ENCODE data around the gene GPRC5A.

The GPRC5A gene

GRCh38 chr12:12916135-12916944, 25.0 kb downstream of the GPRC5A start:
- peak overlapping the region in 1 of 2 donors; percentile 10 for H3K4me3 ChIP-seq
- H3K4me1 ChIP-seq = peaks cover 0 to 13% (median 7%) of the 10 kb centered on the region in 4 donors
- peaks cover 13 to 25% (median 14%) of the 10 kb centered on the region in 3 donors for H3K36me3 ChIP-seq
- intact Hi-C loops (cut with DNase I; ENCODE audit: low total_unique reads) = loop anchor here (5.0 to 10.0 kb wide), 3 partner anchors 66 to 1362 kb away; no protein-coding TSS in a partner anchor
- TF ChIP-seq CTCF (IDR thresholded peaks at IDR 0.05) = peak; percentile 95 to 98
- no peaks in the 10 kb centered on the region for H3K9me3 ChIP-seq
- no peaks in the 10 kb centered on the region for H3K27me3 ChIP-seq
- peak; percentile 91 to 92 for DNase-seq
- H3K27ac ChIP-seq = peak overlapping the region; percentile 44 to 57

- peak overlapping the region in 1 of 2 donors; percentile 57 for H3K27ac ChIP-seq
- H3K36me3 ChIP-seq = peaks cover 8 to 16% (median 10%) of the 10 kb centered on the region in 3 donors
- intact Hi-C loops (cut with DNase I; ENCODE audit: low total_unique reads) = loop anchor here (5.0 to 10.0 kb wide), 3 partner anchors 65 to 1363 kb away; no protein-coding TSS in a partner anchor
- H3K4me3 ChIP-seq = no peak overlapping the region
- no peaks in the 10 kb centered on the region for H3K27me3 ChIP-seq
- TF ChIP-seq CTCF (IDR thresholded peaks at IDR 0.05) = no peak
- peaks cover 0 to 13% (median 7%) of the 10 kb centered on the region in 4 donors for H3K4me1 ChIP-seq
- no peaks in the 10 kb centered on the region for H3K9me3 ChIP-seq
- DNase-seq = no peak
Observed at GRCh38 chr12:12917517-12917916, 26.2 kb downstream of the GPRC5A start.

- H3K27ac ChIP-seq = no peak overlapping the region
- intact Hi-C loops (cut with DNase I; ENCODE audit: low total_unique reads) = loop anchor here (5.0 to 10.0 kb wide), 3 partner anchors 63 to 1364 kb away; no protein-coding TSS in a partner anchor
- H3K27me3 ChIP-seq = no peaks in the 10 kb centered on the region
- no peak for DNase-seq
- peaks cover 0 to 13% (median 7%) of the 10 kb centered on the region in 4 donors for H3K4me1 ChIP-seq
- peaks cover 0 to 2% (median 0%) of the 10 kb centered on the region in 3 donors for H3K36me3 ChIP-seq
- no peak overlapping the region for H3K4me3 ChIP-seq
- H3K9me3 ChIP-seq = no peaks in the 10 kb centered on the region
- no peak for TF ChIP-seq CTCF (IDR thresholded peaks at IDR 0.05)
Observed at GRCh38 chr12:12918781-12919389, 27.5 kb downstream of the GPRC5A start.

GRCh38 chr12:12919666-12920435, 28.5 kb downstream of the GPRC5A start:
- TF ChIP-seq CTCF (IDR thresholded peaks at IDR 0.05) = no peak
- H3K27ac ChIP-seq = no peak overlapping the region
- H3K27me3 ChIP-seq = no peaks in the 10 kb centered on the region
- DNase-seq = no peak
- H3K9me3 ChIP-seq = no peaks in the 10 kb centered on the region
- no peak overlapping the region for H3K4me3 ChIP-seq
- intact Hi-C loops (cut with DNase I; ENCODE audit: low total_unique reads) = loop anchor here (5.0 to 10.0 kb wide), 3 partner anchors 62 to 1365 kb away; no protein-coding TSS in a partner anchor
- H3K4me1 ChIP-seq = peaks cover 0 to 13% (median 7%) of the 10 kb centered on the region in 4 donors
- H3K36me3 ChIP-seq = no peaks in the 10 kb centered on the region

GRCh38 chr12:12922191-12922616, 30.8 kb downstream of the GPRC5A start:
- H3K36me3 ChIP-seq = no peaks in the 10 kb centered on the region
- intact Hi-C loops (cut with DNase I; ENCODE audit: low total_unique reads) = no loop called here
- H3K4me1 ChIP-seq = peaks cover 0 to 15% (median 0%) of the 10 kb centered on the region in 4 donors
- TF ChIP-seq CTCF (IDR thresholded peaks at IDR 0.05) = no peak
- H3K27ac ChIP-seq = no peak overlapping the region
- peak in 1 of 2 donors; percentile 79 for DNase-seq
- H3K9me3 ChIP-seq = no peaks in the 10 kb centered on the region
- H3K4me3 ChIP-seq = no peak overlapping the region
- H3K27me3 ChIP-seq = no peaks in the 10 kb centered on the region

Data from tibial artery (tissue), 4 donors.